NCI-H774 (cell line): ENCODE results near the gene CDADC1.
"Not testable (repeated sequence)": the region's sequence is repeated elsewhere in the genome, so short reads cannot be mapped to it uniquely, and the experiment has no call there.

ENCODE experiments used
- DNase-seq: peaks from one replicate; lab custom pipeline; 2025; lab: John Stamatoyannopoulos, UW

The CDADC1 gene

DNA sequence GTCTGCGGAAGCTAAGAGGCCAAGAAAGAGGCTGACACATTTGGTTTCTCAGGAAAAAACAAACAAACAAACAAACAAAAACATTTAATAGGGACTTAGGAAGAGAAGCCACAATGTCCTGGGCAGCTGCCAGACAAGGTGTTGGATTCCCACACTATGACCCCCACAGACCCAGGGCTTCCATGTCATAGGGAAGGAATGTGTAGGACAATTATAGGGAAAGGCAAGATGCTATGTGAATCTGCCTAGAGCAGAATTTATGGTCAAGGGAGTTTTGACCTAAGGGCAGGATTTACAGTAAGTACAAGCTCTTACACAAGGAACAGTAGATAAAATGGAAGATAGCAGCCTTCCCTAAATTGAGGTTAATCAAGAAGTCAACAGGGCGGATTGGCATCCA, 9.1 kb upstream of the CDADC1 start:
- DNase-seq, result no peak

DNA sequence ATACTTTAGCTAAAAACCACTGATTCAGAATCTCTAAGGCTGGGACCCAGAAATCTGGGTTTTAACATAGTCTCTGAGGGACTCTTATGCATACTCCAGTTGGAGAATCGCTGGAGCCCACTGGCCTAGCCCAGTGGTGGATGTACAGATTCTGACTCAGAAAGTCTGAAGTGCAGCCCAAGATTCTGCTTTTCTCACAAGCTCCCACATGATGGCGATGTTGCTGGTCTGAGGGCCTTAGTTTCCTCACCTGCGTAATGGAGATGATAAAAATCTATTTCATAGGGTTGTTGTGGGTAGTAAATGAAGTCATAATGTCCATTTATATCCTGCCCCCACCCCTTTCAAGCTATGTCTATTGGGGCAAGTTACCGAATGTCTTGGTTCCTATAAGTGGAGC, 7.7 kb upstream of the CDADC1 start:
- DNase-seq, result peak; percentile 1

DNA sequence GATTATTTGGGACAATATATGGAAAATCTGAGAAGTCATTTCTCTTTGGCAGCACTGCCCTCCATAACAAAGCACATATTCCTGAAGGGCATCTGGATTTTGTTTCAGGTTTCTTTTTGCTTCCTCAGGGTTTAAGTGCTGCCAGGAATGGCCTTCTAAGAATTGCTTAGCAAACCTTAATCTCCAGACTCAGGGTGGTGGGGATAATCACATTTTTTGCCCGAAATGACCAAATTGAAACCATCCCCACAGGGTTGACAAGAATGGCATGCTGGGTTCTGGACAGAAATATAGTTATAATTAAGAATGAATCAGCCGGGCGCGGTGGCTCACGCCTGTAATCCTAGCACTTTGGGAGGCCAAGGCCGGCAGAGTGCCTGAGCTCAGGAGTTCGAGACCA, 6.4 kb upstream of the CDADC1 start:
- DNase-seq, result no peak

DNA sequence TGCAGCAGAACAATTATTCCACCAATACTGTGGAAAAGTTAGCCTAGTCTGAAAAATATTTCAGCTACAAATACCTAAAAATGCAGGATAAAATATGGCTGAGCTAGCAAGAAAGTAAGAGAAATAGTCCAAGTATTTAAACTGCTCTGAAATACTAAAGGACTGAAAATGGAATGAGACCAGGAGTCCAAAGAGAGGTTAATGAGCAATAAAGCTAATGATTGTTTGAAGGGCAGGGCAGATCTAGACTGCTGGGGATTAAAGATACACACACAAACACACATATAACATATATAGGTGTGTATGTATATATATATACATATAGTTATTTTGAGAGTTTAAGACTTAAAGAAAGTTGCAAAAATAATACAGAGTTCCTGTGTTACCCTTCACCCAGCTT, 2.6 kb upstream of the CDADC1 start:
- no peak for DNase-seq

GRCh38 chr13:49246850-49247642, 679 bp upstream of the CDADC1 start:
- no peak for DNase-seq

- DNase-seq, result no peak
Measured at GRCh38 chr13:49248622-49249002, 887 bp downstream of the CDADC1 start.

GRCh38 chr13:49251326-49251725, 3.6 kb downstream of the CDADC1 start:
- no peak for DNase-seq

GRCh38 chr13:49253310-49253709, 5.6 kb downstream of the CDADC1 start:
- no peak for DNase-seq

DNA sequence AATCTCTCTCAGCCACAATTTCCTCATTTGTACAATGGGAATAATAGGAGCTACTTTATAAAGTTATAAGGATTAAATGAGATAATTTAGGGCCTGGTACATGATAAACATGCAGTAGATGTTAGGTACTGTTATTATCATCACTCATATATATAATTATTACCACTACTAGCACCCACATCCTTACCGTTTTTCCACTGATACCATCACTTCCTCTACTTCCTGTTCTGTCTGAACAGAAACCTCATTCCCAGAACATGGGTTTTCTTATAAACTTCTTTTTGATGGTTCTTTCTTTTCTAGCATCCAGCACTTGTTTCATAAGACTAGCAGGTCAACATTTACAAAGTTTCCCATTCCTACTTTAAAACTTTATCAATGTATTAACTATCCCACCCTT, 6.3 kb downstream of the CDADC1 start:
- DNase-seq, result no peak

DNA sequence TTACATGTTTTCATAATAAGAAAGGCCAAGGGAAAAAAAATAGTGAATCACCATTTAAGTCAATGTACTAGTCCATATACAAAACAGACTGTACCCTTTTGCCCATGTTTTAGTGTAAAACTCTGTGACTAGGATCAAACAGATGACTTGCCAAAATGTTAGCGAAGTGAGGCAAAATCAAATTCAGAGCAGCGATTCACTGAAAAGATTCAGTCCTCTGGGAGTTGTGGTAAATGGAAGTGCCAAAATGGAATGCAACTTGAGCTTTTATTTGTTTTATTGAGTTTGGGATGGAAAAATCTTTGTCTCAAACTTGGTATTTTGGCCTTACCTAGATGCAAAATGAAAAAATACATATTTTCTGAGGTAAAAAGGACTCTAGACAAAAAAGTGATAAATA, 9.1 kb downstream of the CDADC1 start:
- DNase-seq, result no peak

GRCh38 chr13:49258089-49258796, 10.5 kb downstream of the CDADC1 start:
- DNase-seq, result no peak

DNA sequence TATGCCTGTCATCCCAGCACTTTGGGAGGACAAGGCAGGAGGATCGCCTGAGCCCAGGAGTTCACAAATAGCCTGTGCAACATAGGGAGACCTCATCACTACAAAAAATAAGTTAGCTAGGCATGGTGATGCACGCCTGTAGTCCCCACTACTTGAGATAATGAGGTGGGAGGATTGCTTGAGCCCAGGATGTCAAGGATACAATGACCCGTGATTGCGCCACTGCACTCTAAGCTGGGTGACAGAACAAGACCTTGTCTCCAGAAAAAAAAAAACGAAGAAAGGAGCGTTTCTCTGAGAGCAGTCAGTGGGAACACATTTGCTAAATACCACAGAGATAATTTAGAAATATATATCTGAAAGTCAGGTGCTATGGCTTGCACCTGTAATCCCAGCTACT, 11.9 kb downstream of the CDADC1 start:
- DNase-seq, result no peak

DNA sequence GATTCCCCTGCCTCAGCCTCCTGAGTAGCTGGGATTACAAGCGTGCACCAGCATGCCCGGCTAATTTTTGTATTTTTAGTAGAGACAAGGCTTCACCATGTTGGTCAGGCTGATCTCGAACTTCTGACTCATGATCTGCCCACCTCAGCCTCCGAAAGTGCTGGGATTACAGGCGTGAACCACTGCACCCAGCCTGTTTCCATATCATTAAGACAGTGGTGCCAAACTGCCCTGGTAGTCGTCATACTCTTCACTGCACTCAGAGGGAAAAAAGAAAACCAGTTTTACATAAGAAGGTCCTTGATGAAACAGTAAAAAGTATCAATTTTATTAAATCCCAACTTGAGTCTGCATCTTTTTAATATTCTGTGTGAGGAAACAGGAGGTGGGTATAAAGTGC, 14.9 kb downstream of the CDADC1 start:
- no peak for DNase-seq

GRCh38 chr13:49265822-49266221, 18.1 kb downstream of the CDADC1 start:
- no peak for DNase-seq

DNA sequence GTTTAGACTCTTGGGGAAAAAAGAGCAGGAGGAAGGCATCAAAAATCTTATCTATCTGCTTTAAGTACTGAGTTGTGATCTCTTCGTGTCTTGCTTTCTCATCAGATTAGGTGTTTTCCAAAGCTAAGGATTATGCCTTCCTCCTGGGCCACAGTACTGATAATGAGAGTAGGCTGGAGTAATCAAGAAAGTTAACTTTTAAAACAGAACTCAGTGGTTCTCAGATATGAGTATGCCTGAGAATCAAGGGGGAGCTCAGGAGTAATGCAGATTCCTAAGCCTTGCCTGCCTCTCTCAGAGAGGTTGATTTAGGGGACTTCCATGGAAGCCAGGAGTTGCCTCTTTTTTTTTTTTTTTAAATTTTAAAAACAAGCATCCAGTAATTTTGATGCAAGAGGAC, 23.5 kb downstream of the CDADC1 start:
- DNase-seq, result no peak

DNA sequence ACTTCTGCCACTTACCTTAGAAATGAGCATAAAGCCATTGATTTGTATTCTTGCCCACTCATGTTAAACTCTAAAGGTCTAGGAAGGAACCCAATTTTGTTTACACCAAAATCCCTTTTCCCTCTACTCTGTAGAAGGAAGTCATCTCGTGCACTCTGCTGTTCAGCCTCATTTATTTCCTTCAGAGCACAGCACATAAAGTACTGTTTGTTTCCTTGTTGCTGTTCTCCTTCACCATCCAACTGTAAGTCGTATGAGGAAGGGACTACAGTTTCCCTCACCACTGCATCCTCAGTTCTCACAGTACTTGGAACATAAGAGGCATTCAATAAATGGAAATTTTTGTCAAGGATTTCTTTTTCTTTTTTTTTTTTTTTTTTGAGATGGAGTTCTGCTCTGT, 24.6 kb downstream of the CDADC1 start:
- no peak for DNase-seq

DNA sequence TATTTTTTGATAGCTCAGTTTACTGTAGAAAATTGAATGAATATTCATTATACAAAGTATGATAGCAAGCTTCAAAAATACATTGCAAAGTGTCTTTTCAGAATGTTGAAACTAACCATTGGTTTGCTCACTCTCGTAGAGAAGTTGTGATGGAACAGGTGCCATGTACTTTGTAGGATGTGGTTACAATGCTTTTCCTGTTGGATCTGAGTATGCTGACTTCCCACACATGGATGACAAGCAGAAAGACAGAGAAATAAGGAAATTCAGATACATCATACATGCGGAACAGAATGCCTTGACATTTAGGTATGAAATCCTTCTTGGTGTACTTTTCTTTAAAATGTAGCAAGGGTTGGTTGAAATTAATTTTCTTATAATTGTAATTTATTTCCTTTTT, 30.5 kb downstream of the CDADC1 start:
- DNase-seq, result no peak

DNA sequence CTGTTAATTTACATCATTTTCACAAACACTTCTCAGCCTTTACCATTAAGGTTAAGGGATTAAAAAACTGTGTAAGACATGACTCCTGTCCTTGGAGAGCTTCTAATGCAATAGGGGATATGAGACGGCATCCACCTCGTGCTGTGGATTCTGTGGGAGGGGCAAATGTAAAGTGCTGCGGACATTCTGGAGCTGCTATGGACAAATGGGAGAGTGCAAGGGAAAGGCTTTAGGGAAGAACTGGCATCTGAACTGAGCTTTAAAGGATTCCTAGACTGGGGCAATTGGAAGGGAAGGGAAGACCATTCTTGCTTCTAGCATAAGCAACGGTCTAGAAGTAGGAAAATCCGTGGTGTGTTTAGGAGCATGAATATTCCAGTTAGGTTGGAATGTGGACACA, 31.4 kb downstream of the CDADC1 start:
- no peak for DNase-seq

- DNase-seq, result no peak
Measured at GRCh38 chr13:49279885-49280284, 32.2 kb downstream of the CDADC1 start.

GRCh38 chr13:49287995-49288394, 40.3 kb downstream of the CDADC1 start:
- no peak for DNase-seq

GRCh38 chr13:49288458-49288857, 40.7 kb downstream of the CDADC1 start:
- no peak for DNase-seq

DNA sequence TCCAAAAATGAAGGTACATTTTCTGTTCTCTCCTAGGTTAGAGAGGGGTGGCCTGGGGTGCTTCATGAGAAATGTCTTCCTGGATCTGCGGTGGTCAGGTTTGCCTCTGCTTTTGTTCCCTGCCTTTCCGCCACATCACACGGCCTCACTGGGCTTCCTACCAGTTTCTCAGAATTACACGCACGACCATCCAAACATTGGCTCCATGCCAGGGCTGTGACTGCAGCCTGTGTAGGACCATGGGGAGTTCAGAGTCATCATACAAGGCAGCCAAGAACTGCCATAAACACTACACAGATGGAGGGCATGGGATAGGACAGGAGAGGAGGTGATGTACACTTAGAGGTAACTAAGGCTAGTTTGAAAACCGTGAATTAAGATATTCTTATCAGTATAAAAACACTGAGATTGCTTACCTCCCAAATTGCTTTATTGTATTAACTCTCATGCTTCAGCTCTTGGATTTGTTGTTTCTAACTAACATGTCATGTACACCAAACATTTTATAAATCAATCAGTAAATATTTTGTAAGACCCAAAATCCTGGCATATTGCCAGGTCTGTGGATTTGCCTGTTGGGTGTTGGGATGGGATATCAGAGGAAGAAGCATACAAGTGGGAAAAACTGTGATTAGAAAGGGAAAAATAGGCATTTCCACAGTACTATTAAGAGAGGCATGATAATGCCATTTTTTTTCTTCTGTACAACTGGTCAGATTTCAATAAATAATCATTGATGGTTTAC, 45.2 kb downstream of the CDADC1 start:
- no peak for DNase-seq

DNA sequence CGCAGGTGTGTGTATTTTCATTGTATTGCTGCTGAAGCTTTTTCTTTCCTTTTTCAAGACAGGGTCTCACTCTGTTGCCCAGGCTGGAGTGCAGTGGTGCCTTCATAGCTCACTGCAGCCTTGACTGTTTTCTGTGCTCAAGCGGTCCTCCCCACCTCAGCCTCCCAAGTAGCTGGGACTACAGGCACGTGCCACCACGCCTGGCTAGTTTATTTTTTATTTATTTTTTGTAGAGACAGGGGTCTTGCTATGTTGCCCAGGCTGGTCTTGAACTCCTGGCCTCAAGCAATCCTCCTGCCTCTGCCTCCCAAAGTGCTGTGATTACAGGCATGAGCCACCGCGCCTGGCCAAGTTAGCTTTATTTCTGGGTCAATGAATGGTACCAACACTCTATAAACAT, 47.0 kb downstream of the CDADC1 start:
- DNase-seq, result not testable (repeated sequence)
